RPMI8226 (cell line): Measurements from ENCODE around the gene FGFRL1.

Source experiments
- DNase-seq: peaks from one replicate; pipeline ENCODE4 v3.0.0-alpha.2; 2015

The FGFRL1 gene

GRCh38 chr4:1055721-1056590 lies 44.5 kb downstream of the FGFRL1 start:
- DNase-seq: peak; percentile 42

GRCh38 chr4:1056671-1057402 lies 45.4 kb downstream of the FGFRL1 start:
- no peak for DNase-seq

GRCh38 chr4:1057403-1057745 lies 45.9 kb downstream of the FGFRL1 start:
- DNase-seq: no peak

- DNase-seq: no peak
Observed at GRCh38 chr4:1058198-1058996, 47.0 kb downstream of the FGFRL1 start.

GRCh38 chr4:1058997-1059665 lies 47.7 kb downstream of the FGFRL1 start:
- DNase-seq: no peak

- no peak for DNase-seq
Observed at GRCh38 chr4:1060121-1060520, 48.7 kb downstream of the FGFRL1 start.

GRCh38 chr4:1060621-1061020 lies 49.2 kb downstream of the FGFRL1 start:
- DNase-seq: no peak

- no peak for DNase-seq
Observed at GRCh38 chr4:1061056-1061700, 49.8 kb downstream of the FGFRL1 start.

GRCh38 chr4:1061760-1062159 lies 50.3 kb downstream of the FGFRL1 start:
- DNase-seq: no peak

- DNase-seq: no peak
Observed at GRCh38 chr4:1062419-1062818, 51.0 kb downstream of the FGFRL1 start.

- DNase-seq: no peak
Observed at GRCh38 chr4:1065732-1066131, 54.3 kb downstream of the FGFRL1 start.

- DNase-seq: no peak
Observed at GRCh38 chr4:1069394-1069793, 58.0 kb downstream of the FGFRL1 start.

GRCh38 chr4:1072830-1073446 lies 61.5 kb downstream of the FGFRL1 start:
- DNase-seq: peak; percentile 80

- no peak for DNase-seq
Observed at GRCh38 chr4:1074077-1074476, 62.7 kb downstream of the FGFRL1 start.

- DNase-seq: no peak
Observed at GRCh38 chr4:1075225-1075624, 63.8 kb downstream of the FGFRL1 start.

- DNase-seq: no peak
Observed at GRCh38 chr4:1075809-1076699, 64.6 kb downstream of the FGFRL1 start.
